Stimulated activated CD8-positive, alpha-beta memory T cell treated with anti-CD3 and anti-CD28 coated beads, Interleukin-12 subunit alpha, Interleukin-12 subunit beta, amount 100 ng/mL, for 24 hours (primary cell): ENCODE measurements around the gene ACTR8.

Experiments used
- DNase-seq: peaks from one replicate; pipeline ENCODE4 v3.0.0-alpha.2; 2020; ENCODE audit errors: extremely low read depth

ACTR8 gene

DNA sequence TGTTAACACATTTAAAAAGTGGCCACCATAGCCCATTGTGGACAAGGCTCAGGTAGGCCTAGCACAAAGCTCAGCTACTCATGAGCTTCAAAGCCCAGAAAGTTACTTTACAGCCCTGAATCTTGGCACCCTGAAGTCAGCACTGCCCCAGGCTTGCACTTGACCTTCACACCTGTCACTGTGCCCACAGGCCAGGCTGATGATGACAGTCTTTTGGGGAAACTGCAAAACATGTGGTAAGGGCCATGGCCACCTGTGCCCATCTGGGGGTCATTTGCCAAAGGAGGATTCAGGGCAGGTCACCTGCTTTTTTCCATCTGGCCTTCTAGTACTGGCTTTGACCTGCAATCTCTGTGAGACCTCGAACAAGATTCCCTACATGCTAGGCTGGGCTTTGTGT, 46.7 kb downstream of the ACTR8 start:
- DNase-seq, result no peak

DNA sequence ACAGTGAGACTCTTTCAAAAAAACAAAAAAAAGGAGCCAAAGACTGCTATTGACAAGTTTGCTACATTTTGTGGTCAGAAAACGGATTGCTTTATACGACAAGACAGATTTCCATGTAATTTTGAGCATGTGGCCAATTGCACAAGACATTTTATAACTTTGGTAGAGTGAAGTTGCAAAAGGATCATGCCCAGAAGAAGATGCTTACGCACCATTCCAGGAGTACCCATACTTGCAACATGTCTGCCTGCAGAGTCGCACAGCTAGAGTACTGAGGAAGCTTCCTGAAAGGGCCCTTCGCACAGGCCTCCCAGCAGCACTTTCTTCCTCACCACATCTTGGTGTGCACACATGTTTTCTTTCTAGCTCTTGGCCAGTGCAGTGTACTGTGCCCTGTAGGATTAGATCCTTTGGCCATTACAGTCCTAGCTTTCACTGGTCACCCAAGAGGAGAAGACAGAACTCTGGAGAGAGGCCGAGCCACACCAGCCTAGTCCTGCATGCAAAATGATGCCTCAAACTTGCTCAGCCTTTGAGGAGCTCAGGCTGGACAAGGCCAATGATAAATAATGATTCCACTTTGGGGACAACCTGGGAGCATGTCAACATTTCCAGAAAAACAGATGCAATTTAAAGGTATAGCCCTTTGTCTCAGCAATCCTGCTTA, 47.4 kb downstream of the ACTR8 start:
- DNase-seq, result no peak

DNA sequence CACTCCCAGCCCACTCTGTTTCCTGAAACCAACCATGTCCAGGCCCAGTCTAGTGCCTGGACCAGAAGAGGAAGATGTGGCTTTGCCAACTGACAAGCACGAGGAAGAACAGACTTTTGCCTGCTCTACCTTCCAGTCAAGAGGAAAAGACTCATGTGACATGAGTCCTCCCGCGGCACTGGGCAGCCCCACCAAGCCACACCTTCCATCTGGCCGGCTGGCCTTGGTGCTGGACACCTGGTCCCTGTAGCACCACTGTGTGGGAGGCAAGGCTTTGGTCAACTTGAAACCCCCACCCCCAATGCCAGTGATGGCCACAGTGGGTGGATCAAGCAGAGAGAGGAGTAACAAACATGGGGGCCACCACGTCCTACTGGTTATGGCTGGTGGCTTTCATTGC, 48.3 kb downstream of the ACTR8 start:
- no peak for DNase-seq

DNA sequence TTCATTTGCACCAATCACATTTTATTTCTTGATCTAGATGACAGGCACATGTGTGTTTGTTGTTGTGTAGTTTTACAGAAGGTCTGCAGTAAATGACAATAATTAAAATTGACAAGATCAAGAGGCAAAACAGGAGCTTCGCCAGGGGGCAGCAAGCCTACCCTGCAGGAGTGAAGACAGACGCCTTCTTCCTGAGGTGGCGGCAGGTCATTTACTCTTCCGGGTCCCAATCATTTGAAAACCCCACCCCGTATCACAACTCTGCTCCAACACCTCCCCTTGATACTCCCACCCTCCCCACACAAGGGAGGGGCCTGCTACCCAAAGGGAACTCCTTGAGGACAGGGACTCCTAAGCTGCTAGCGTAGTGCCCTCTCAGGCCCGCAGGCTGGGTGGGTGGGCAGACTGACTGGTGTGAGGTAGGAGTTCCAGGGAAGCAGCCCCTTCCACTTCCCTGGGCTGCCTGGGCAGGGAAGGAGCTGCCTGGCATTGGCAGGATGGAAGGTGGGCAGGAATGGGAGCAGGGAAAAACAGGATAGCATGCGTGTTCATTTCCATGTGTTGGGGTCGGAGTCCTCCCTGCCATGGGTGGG, 48.8 kb downstream of the ACTR8 start:
- DNase-seq, result no peak

DNA sequence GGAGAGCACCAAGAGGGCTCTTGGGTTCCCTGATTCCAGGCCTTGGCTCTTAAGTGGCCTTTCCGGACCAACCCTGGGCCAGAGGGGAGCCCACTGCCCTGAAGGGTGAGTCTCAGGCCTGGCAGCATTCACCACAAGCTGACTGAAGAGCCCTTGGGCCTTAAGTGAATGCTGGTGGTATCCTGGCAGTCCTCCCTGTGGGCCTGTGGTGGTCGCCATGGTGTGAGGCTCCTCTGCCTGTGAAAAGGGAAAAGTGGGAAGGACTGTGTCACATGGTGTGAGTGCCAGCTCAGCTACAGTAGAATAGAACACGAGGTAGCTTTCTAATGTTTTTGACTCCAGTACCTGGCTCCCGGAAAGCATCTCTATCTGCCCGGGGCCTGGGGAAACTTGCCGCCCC, 51.0 kb downstream of the ACTR8 start:
- DNase-seq, result no peak

DNA sequence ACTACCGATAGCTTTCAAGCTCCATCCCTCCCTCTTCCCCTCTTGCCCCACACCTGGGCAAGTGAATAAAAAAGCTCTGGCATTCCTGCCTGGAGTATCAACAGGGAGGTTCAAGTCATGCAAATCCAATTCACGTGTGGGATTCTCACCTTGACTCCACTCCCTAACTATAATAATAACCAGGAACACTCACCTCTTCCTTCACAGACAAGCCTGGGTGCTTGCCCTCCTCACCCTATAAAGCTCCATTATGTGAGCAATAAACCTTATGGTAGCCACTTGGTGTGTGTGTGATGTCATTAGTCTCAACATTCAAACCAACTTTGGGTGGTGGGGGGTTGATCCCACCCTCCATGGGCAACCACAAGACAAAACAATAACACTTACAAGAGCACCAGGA, 52.3 kb downstream of the ACTR8 start:
- DNase-seq, result no peak

DNA sequence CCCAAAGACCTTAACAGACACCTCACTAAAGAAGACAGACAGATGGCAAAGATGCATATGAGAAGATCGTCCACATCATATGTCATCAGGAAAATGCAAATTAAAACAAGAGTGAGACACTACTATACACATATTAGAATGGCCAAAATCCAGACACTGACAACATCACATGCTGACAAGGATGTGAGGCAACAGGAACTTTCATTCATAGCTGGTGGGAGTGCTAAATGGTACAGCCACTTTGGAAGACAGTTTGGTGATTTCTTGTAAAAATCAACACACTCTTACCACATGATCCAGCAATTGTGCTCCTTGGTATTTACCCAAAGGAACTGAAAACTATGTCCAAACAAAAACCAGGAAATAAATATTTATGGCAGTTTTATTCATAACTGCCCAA, 53.4 kb downstream of the ACTR8 start:
- DNase-seq, result no peak

DNA sequence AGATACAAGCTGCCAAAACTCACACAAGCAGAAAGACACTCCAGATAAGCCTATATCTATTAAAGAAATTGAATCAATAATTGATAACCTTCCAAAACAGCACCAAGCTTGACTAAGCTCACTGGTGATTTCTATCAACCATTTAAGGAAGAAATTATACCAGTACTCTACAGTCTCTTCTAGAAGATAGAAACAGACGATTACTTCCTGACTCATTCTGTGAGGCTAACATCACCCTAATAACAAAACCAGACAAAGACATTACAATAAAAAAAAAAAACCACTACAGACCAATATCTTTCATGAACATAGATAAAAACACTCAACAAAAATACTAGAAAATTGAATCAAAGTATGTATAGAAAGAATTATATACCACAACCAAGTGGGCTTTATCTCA, 55.9 kb downstream of the ACTR8 start:
- DNase-seq, result no peak

DNA sequence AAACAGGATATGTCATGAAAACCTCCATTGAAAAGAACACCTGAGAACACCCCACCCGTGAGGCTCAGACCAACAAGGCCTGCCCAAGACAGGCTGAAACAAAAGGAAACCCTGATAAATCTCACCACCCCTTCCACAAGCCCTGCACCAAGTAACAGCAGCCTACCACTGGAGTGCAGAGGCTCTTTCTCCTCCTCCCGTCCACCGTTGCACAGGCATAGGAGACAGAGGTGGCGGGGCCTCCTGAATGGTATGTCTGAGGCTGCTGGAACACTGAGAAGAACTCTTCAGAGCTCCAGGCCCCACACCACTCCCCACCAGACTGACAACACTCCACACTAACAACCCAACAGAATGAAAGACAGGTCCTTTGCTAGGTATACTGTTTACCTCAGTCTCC, 57.2 kb downstream of the ACTR8 start:
- no peak for DNase-seq

DNA sequence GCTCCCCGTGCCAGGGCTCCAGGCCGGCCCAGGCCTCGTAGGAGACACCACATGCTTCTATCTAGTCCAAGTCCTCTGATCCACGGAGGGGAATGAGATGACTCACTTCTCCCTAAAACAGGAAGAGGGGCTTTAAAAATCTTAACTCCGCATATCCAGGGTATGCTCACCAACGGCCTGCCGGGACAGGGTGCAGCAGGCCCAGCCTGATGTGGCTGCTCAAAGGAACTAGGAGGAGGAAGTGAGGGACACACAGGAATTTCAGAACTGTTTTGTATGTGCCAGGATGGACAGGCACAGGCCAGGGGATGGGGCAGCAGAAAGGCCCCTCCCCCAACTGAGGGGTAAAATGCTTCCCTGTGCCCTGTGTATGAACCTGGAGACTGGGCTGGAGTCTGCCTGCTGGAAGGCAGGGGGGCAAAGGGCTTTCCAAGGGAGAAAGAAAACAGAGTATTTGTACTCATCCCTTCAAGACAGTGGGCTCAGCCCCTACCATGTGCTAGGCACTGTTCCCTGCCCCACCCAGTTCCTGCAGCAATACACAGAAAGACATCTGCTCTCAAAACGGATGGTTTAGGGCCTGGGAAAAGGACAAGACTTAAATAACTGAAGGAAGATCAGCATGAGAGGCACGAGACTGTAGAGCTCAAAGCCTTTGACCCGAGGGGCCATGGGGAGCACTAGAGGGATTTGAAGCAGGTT, 57.8 kb downstream of the ACTR8 start:
- no peak for DNase-seq

DNA sequence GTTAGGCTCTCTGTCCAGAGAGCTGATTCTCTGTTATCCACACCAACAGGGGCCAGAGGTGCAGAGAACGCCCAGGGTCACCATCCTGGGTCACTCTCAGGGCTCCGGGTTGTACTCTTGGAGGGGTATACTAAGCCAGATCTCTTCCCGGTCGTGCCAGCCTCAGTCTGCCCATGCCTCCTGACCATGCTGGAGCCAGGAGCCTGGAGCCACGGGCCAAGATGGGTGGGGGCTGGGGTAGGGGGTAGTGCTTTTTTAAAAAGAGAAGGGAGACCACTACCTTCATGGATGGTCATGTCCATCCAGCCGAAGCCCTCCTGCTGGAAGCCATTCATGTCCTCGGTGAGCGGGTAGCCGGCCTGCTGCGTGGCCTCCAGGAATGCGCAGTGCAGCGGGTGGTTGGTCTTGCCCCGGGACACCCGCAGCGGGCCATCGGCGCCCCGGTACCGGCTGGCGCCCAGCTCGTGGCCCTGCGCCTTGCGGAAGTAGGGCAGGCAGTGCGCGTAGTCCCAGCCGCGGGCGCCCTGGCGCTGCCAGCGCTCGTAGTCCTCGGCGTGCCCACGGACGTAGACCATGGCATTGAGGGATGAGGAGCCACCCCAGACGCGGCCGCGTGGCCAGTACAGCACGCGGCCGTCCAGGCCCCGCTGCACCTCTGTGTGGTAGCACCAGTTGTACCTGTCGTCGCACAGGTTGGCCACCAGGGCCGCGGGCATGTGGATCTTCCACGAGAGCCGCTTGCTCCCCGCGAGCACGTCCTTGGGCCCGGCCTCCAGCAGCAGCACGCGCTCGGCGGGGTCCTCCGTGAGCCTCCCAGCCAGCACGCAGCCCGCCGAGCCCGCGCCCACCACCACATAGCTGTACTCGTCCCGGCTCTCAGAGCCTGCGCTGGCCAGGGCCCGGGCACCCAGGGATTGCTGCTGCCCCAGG, 58.7 kb downstream of the ACTR8 start:
- no peak for DNase-seq

DNA sequence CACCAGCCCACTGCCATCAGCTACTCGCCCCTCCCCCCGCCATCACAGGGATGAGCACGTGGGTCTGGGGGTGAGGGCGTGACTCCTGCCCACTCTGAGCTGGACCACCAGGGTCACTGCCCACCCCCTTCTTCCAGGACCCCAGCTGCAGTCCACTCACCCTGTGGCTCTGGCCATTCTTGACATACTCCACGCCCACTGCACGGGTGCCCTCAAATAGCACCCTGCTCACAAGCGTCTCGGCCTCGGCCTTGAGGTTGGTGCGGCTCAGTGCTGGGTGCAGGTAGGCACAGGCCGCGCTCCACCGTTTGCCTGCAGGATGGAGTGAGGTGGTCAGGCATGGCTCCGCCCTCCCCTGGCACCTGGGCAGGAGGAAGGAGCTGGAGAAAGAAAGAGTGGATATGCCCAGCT, 59.6 kb downstream of the ACTR8 start:
- DNase-seq, result no peak

DNA sequence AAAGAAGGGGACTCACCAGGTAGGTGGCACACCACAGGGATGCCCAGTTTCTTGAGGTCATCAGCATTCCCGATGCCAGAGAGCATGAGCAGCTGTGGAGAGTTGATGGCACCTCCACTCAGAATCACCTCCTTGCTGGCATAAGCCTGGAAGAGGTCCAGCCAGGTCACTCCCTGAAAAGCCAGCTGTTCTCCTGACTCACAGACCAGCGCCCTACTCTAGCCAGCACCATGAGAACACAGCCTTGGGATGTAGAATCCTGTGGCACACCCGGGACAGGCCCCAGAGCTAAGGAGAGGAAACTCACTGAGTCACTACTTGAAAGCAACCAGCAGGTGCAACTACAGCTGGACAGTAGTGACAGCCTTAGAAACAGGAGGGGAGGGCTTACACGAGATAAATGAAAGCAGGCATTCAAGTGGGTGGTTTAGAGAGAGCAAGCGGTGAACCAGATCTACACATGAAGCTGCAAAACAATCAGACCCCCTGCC, 60.3 kb downstream of the ACTR8 start:
- DNase-seq, result no peak

DNA sequence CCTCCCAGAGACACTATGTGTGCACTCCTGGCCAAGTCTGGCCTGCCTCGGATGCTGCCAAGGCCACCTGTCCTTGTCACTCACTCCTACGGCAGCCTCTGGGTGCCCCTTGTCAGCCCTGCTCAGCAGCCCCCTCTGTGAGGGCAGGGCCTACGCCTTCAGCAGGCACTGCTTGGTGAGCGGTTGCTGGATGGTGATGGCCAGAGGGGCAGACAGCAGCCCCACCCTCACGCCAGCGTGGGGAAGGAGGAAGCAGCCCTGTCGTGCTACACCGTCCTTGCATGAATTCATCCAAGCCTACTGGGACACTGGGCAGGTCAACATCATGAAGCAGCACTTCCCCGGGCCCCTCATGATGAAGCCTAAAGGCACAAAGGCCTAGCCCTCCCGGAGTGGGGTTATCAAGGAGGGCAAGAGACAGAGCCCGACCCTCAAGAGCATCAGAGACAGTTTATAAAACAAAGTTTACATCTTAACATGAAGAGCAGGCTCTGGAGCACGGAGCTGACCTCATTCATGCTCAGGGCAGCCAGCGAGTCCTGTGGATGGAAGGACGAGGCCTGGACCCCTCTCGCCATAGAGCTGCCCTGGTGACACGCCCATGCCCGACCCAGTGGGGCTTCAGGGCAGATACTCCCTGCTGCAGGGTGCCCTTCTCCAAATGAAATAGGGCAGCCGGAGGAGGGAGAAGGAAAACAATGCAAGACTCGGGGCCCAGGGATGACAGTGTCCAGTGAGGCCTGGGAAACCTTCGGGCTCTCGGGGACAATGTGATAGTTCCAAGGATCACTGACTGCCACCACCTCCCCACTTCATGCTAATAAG, 61.0 kb downstream of the ACTR8 start:
- DNase-seq, result no peak

DNA sequence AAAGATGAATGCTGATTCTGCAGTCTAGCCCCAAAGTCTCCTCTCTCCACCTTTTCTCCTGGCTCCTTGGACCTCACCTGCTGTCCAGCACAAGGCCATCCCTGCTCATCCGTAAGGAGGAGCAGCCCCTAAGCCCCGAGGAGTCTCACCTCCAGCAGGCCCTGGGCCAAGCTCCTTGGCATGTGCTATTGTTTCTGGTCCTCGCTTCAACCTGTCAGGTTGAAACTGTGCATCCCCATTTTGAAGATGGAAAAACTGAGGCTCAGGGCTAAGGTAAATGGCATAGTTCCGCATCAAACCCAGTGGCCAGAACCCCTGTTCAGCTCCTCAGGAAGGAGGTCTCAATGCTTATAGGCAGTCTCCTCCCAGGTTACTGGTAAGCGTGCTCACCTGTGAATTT, 61.9 kb downstream of the ACTR8 start:
- no peak for DNase-seq

DNA sequence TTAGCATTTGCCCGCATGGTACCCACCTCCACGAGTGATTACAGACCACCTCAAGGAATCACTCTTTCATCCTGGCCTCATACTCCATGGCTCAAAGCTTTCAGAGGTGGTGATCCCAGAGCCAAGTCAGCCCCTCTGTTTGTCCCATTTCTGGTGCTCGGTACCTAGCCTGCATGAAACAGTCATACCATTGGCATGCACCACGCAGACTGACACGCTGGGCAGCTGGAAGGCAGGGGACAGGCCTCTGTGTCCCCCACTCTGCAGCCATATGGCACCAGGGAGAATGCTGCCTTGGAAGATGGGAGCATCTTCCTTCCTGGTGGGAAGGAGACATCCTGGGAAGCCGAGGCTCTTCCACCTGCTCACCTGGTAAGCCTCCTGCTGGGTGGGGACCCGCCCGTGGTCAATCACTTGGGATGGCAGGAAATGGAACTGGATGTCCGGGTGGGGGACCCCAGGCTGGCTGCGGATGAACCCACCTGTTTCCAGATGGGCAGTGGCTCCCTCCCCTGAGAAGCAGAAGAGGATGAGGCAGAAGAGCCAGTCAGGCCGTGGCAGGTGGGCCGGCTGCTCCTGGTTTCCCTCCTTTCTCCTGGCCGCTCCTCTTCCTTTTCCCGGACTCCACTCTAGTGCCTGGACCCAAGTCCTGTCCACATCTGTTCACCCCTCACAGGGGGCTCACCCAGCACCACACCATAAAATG, 62.6 kb downstream of the ACTR8 start:
- no peak for DNase-seq

DNA sequence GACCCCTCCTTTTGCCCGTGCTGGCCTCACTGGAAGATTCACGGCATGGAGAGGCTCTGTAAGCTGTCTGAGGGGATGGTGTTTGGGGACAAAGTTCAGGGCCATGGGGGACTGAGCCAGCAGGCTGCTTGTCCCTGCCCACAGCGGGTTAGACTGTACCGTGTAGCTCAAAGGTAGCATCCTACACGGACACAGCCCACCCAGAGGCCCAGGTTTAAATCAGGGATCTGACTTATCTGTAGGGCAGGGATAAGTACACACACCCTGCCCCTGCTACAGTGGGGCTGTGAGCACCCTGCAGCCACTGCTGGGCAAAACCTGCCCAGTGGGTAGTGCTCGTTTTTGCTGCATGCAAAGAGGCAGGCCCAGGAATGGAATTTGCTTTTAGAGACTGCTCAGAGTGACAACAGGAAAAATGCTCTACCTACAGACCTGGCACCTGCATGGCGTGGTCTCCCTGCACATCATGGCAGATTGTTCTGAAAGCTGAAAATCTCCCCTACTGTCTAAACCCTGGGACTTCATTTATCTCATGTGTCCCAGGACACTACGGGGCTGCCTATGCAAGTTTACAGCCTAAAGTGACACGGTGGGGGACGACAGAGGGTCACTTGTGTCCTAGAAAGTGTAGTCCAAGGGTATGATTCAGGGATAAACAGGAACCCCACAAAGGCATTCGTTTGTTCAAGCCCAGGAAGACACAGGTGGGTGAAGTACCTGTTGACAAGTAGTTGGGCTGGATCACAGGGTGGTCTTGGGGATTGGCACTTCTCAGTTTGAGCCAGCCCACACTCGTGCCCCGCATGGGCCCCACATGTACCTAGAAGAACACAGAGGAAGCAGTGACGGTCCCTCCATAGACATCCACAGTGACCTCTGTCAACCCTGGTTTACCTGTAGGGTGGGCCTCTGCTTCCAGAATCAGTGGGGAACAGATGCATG, 63.5 kb downstream of the ACTR8 start:
- no peak for DNase-seq

DNA sequence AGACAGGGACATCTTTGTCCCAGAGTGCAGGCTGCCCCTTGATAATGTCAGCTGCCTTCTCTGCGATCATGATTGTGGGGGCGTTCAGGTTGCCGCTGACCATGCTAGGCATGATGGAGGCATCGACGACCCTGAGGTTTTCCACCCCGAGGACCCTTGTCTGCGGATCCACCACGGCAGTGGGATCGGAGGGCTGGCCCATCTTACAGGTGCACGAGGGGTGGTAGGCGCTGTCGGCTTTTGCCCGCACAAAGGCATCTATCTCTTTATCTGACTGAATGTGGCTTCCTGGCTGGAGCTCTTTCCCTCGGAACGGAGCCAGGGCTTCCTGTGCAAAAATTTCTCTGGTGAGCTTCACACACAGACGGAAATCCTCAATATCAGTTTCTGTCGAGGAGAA, 64.1 kb downstream of the ACTR8 start:
- no peak for DNase-seq

DNA sequence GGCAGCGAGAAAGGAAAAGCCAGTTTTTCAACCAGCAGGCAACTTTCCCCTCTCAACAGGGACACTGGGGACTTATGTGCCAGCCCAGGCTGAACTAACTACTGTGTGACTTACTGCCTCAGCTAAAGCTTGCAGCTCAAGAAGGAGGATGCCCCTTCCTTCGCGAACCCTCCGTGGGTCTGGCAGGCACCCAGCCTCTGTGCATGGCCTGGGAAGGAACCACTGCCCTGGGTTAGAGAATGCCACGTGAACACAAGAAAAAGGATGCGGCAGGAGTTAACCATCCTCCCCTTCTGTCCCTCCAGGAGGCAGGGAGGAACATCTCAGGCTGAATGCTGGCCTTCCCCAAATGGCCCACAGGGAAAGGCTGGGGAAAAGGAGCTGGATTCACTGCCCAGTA, 64.7 kb downstream of the ACTR8 start:
- no peak for DNase-seq
